HL-60 (cell line): ENCODE data around the gene DNAAF3.

Experiments
- CTCF ChIP-seq: IDR thresholded peaks from one replicate; pipeline ENCODE4 v1.5.1; 2011; ENCODE audit warnings: low read length, control low read depth, inconsistent platforms; ENCODE audit not compliant: insufficient read depth
- GABPA ChIP-seq: IDR thresholded peaks from 2 replicates; pipeline ENCODE4 v1.6.1; 2012; ENCODE audit warnings: low read depth
- POLR2AphosphoS5 ChIP-seq: IDR thresholded peaks from 2 replicates; pipeline ENCODE4 v1.6.1; 2012; ENCODE audit warnings: low read depth
- SPI1 ChIP-seq: IDR thresholded peaks from 2 replicates; pipeline ENCODE4 v1.6.1; 2012; ENCODE audit warnings: low read depth, mild to moderate bottlenecking, borderline replicate concordance

GRCh38 chr19:55198651-55199050 is 32.2 kb upstream of the DNAAF3 start:
- no peak for TF ChIP-seq CTCF
- TF ChIP-seq POLR2AphosphoS5, result no peak
- TF ChIP-seq SPI1, result no peak
- no peak for TF ChIP-seq GABPA
